T-helper 2 cell (primary cell): ENCODE results near the gene CHST15.

Experiments used
- DNase-seq, 5 experiments: peaks; one replicate each; pipeline versions ENCODE4 v3.0.0 to v3.0.0-alpha.2; 2012 to 2022

Gene CHST15

GRCh38 chr10:124007773-124008145, 85.6 kb downstream of the CHST15 start:
- DNase-seq: no peak

GRCh38 chr10:124007102-124007772, 86.2 kb downstream of the CHST15 start:
- DNase-seq: no peak

DNA sequence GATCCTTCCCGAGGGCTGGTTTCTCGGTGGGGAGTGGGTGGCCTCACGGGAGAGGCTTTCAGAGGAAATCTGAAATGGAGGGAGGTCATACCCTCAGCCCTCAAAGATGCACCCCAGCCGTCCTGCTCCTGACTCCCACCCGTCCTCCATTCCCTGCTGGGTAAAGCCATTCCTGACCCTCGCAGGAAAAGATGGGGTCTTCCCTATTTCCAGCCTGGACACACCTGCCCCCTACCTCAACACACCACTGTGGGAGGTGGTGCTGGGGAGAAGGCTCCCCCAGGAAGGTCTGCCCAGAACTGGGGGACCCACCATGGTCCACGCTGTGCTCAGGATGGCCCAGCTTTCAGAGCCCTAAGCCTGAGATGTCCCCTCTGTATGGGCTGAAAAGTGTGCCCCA, 86.9 kb downstream of the CHST15 start:
- DNase-seq: no peak

DNA sequence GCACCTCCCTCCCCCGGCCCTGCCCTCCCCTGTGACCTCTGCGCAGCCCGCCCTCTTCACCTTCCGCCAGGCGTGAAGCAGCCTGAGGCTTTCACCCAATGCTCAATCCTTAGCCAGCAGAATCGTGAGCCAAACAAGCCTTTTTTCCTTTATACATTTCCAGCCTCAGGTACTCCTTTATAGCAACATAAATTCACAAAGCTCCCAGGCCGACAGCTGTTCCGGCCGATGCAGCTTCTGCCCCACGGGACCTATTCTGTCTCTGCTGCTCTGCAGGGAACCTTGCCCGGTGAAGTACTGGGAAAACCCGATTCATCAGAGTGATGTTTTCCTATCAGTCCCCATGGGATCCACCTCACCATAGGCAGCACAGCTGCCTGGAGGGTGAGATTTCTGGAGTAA, 87.4 kb downstream of the CHST15 start:
- DNase-seq: no peak

DNA sequence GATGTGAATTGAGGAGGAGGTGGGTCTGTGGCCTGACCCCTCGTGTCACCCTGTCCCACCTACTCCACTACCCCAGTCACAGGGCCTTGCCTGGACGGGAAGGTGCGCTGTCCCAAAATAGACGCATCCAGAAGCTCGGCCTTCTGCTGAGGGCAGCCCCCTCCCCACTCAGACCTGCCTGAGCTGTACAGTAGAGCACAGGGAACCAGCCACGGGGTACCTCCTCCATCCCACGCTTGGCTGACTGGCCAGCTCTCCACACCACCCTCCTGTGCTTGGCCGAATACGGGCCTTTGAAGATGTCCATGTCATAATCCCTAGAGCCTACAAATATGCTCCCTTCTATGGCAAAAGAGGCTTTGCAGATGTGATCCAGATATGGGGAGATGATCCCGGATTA, 88.3 kb downstream of the CHST15 start:
- no peak for DNase-seq

- DNase-seq: no peak
These were observed 88.8 kb downstream of the CHST15 start for GRCh38 chr10:124004663-124005004.

GRCh38 chr10:124003871-124004662, 89.3 kb downstream of the CHST15 start:
- DNase-seq: no peak

GRCh38 chr10:124003481-124003870, 89.9 kb downstream of the CHST15 start:
- no peak for DNase-seq

DNA sequence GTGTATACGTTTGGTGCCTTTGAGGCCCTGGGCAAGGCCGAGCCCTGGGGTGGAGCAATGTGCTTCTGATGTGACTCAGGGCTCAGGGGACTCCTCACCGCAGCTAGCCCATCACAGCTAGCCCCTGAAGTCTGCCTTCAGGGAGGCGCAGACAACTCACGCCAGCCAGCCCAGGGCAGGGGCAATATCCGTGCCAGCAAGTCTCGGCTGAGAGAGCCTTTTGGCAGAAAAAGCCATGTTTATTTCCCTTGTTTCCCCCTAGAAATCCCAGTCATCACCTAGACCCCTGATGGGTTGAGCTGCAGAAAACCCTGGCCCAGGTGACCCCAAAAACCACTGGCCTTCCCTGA, 90.4 kb downstream of the CHST15 start:
- no peak for DNase-seq

- no peak for DNase-seq
These were observed 90.9 kb downstream of the CHST15 start for GRCh38 chr10:124002391-124003069.

- DNase-seq: no peak
These were observed 91.8 kb downstream of the CHST15 start for GRCh38 chr10:124001391-124002148.

GRCh38 chr10:124000792-124001201, 92.6 kb downstream of the CHST15 start:
- no peak for DNase-seq

DNA sequence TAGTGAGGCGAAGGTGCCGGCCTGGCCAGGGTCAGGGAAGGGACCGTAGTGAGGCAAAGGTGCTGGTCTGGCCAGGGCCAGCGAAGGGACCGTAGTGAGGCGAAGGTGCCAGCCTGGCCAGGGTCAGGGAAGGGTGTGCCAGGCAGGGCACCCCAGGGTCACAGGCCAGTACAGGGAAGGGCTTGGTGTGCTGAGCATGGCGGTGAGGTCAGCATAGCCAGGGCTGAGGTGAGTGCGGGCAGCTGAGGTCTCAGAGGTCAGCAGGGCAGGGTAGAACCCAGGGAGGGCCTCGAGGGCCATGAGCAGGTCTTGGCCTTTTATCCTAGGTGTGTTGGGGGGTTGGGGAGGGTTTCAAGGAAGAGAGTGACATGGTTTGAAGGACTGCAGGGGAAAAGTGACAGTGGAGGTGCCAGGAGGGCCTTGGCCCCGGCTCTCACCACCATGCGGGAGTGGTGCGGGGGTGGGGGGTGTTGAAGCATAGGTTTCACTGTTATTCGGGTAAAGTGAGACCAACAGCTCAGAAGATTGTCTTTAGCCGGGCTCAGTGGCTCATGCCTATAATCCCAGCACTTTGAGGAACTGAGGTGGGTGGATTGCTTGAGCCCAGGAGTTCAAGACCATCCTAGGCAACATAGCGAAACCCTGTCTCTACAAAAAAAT, 93.3 kb downstream of the CHST15 start:
- no peak for DNase-seq

DNA sequence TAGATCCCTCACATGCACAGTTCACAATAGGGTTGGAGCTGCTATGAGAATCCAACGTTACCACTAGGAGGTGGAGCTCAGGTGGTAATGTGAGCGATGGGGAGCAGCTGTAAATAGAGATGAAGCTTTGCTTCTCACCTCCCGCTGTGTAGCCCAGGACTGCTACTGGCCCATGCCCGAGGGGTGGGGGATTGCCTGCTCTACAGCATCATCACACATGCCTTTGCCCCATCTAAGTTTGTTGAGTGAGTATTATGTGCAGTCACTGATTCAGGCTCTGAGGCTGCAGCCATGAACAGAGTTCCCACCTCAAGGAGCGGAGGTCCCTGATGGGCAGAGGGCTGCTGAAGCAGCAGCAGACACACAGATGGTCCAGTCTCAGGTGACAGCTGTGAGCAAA, 94.1 kb downstream of the CHST15 start:
- no peak for DNase-seq

- DNase-seq: no peak
These were observed 94.9 kb downstream of the CHST15 start for GRCh38 chr10:123998197-123999141.

DNA sequence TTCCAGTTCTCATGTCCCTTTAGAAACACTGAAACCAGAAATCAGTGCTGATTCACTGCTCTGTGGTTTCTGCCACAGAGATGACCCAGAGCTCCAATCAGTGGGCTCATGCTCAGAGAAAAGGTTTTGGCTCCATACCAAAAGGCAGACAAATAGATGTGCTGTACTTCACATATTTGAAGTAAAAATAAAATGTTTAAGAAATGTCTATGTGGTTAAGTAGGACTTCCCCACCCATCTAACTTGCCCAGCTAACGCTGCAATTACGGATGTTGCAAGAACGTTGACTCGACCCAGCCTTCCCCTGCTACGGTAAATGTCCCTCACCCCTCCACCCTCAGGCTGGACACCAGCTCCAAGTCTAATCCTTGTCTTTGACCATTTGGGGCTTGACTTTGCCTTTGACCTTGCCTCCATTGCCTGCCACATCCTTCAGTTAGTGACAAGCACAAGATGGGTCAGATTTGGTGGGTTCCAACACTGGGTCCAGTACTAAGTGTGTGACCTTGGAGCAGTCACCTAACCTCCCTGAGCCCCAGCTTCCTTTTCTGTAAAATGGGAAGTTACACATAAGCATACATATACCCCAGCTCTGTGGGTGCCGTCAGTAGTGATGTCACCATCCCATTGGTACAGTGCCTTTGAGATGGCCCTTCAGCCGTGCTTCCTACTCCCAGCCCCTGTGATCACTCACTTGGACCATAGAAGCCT, 95.8 kb downstream of the CHST15 start:
- DNase-seq: no peak

DNA sequence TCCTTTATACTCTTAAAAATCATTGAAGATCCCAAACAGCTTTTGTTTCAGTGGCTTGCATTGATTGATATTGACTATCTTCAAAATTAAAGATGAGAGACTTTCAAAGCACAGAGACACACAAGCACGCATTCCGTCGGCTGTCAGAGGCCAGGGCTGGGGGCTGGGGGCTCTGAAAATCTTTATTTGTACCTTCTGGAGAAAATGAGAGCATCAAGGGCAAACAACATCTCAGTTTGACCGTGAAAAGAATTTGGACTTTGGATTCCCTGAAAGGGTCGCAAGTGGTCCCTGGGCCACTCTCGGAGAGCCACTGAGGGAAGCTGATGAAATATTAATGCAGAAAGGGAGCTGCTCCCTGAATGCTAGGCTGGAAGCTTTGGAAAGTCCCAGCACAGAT, 96.4 kb downstream of the CHST15 start:
- no peak for DNase-seq

GRCh38 chr10:123996302-123996701, 97.1 kb downstream of the CHST15 start:
- no peak for DNase-seq

DNA sequence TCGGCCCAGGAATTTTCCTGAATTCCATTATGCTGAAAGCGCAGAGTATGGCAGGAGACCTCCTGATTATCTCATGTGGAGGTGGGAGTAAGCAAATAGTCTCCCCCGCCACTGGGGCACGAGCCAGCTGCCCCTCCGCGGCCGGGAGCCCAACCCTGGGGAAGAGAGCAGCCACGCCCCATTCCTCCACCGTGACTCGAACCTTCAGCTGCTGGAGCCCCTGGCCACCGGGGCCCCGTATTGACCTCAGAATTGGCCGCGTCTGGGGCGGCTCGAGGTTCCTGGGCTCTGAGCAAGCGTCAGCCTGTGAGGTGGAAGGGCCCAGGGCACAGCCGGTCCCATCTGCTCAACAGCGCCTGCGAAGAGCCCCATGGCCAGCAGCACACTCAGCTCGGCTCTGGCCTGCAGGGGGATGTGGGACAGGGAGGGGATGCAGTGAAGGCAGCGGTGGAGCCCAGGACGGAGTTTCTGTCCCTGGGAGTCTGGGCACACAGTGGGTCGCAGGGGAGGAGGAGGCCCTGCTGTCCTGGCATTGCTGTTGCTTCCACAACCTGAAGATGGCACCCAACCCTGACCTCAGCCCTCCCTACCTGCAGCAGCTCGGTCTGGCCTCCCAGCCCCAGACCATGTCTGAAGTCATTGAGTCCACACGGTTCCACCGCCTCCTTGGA, 97.8 kb downstream of the CHST15 start:
- peak in 1 of 5 experiments; percentile 19 for DNase-seq

DNA sequence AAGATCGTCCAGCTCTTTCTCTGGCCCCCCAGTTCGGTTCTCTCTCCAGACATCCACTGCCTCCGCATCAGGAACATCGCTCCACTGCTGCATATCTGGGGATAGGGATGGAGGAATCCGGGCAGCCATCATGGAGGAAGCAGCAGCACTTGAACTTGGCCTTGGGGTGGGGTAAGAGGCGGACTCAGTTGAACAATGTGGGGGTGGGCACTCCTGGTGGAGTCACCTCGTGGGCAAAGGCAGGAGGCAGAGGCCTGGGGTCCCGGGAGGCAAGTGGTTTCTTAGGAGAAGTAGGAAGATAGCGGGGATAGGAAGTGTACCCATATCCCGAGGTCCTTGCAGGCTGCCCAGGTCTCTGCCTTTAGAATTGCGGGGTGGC, 98.3 kb downstream of the CHST15 start:
- no peak for DNase-seq
